Activated CD8-positive, alpha-beta memory T cell treated with anti-CD3 and anti-CD28 coated beads for 24 hours (primary cell): ENCODE measurements around the gene IL17REL.

Source experiments
- DNase-seq: peaks from one replicate; pipeline ENCODE4 v3.0.0-alpha.2; 2020

The IL17REL gene

GRCh38 chr22:50012211-50013181 is at the start of gene IL17REL:
IL17REL (minus strand) TSS chr22:50012765; CDS start chr22:50012646, 119 bp downstream.
- no peak for DNase-seq

DNA sequence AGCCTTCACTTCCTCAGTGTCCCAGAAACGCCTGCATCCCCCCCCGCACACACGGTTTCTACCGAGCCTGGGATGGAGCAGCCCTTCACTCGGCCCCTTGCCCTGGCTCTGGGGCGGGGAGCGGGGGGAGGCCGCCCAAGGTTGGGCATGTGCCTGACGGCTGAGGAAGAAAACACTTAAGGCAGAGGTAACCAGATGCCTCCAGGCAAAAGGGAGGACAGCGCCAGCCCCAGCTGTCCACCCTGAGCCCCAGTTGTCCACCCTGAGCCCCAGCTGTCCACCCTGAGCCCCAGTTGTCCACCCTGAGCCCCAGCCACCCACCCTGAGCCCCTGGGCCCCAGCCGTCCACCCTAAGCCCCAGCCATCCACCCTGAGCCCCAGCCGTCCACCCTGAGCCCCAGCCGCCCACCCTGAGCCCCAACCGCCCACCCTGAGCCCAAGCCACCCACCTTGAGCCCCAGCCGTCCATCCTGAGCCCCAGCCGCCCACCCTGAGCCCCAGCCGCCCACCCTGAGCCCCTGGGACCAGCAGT is 49.3 kb upstream of the IL17REL start:
- DNase-seq: no peak

DNA sequence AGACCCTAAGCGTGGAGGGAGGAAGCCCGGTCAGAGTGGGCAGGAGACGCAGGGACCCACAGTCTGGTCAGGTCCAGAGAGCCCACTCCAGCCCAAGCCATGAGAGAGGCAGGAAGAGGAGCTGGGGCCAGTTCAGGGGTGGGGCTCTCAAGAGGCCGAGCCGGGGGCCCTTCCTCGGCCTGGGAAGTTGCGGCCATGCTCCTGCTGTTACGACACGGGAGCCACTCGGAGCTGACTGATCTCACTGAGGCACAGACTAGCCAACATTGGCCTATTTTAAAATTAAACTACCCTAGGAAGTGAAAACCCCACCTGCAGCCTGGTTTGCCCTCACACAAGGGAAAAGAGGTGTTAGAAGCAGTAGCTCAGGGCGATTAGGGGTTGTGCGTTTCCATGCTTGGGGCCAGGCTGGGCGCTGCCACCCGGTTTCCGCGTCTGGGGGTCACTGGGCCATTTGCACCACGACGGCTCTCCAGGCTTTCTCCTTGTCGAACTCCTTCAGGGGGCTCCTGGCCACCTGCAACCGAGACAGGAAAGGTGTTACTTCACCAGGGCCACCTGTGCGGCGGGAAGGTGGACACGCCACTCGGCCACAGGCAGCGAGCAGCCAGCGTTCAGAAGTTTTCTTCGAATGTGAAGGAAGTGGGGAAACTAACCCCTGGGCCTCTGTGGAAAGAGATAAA is 48.7 kb upstream of the IL17REL start:
- DNase-seq: no peak

- no peak for DNase-seq
Measured at GRCh38 chr22:50060441-50061140, 48.0 kb upstream of the IL17REL start.

DNA sequence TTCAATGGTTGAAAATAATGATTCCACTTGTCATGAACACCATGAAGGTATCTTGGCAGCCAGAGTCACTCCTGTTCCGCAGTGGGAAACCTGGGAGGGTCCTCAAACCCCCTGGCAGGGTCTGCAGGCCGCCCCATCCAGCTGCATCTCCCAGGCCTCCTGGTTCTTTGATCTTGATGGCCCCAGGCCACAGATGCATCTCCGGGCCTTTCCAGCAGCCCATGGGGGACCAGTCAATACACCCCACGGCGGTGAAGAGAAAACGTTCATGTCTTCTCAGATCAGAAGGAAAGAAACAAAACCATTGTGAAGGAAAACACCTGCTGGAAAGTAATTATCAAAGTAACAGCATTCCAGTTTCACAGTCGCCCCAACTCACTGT is 47.3 kb upstream of the IL17REL start:
- DNase-seq: no peak

- no peak for DNase-seq
Measured at GRCh38 chr22:50058906-50059880, 46.6 kb upstream of the IL17REL start.

DNA sequence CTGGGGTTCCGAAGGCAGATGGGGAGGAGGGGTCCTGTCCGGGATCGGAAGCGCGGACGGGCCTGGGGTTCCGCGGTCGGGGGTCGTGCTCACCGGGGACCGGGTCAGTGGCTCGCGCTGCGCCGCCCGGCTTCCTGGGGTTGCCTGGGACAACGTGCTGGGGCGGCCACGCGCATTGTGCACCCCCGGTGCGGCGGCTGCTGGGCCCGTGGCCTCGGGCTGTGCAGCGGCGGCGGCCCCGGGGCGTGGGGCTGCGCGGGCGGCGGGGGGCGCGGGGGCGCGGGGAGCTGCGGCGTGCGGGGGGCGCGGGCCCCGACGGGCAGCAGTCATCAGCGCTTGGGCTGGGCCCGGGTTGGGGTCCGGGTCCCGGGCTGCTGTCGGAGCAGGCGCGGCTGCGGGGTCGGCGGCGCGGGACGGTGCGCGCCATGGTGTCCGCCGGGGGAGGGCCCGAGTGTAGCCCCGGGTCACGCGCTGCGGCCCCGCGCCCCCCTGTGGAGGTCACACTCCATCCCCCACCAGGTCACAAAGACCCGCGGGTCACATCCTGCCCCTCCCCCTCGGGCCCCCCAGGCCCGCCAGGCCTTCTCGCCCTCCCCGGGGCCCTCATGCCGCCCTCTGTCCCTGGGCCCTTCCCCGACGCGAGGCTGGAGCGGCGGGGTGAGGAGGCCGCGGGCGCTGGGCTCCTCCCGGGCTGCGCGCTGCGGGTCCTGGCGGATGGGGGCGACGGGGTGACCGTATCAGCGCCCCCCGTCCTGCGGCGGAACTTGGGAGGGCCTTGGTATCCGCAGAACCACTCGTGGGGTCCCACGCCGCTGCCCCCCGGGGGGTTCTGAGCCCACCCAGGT is 45.7 kb upstream of the IL17REL start, which contains the start of gene TTLL8:
Gene TTLL8, minus strand, starts transcription at position 238 of the 845 bp plus-strand sequence.
- DNase-seq: no peak

- DNase-seq: no peak
Measured at GRCh38 chr22:50057278-50058060, 44.9 kb upstream of the IL17REL start.

GRCh38 chr22:50056214-50056972 is 43.8 kb upstream of the IL17REL start:
- DNase-seq: no peak

GRCh38 chr22:50053861-50054260 is 41.3 kb upstream of the IL17REL start:
- DNase-seq: no peak

DNA sequence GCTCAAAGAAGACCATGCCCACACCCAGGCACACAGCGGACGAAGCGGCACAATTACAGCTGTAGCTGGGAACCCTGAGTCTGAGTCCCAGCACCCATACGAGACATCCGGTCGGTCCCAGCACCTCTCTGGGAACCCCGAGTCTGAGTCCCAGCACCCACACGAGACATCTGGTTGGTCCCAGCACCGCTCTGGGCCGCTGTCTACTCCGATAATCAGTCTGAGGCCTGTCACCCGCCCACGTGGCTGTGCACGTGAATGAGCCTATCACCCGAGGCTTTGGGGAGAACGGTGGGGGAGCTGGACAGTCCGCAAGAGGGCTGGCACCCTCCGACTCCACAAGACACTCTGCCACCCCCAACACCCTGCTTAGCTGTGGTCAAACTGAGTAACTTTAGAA is 39.4 kb upstream of the IL17REL start:
- no peak for DNase-seq

DNA sequence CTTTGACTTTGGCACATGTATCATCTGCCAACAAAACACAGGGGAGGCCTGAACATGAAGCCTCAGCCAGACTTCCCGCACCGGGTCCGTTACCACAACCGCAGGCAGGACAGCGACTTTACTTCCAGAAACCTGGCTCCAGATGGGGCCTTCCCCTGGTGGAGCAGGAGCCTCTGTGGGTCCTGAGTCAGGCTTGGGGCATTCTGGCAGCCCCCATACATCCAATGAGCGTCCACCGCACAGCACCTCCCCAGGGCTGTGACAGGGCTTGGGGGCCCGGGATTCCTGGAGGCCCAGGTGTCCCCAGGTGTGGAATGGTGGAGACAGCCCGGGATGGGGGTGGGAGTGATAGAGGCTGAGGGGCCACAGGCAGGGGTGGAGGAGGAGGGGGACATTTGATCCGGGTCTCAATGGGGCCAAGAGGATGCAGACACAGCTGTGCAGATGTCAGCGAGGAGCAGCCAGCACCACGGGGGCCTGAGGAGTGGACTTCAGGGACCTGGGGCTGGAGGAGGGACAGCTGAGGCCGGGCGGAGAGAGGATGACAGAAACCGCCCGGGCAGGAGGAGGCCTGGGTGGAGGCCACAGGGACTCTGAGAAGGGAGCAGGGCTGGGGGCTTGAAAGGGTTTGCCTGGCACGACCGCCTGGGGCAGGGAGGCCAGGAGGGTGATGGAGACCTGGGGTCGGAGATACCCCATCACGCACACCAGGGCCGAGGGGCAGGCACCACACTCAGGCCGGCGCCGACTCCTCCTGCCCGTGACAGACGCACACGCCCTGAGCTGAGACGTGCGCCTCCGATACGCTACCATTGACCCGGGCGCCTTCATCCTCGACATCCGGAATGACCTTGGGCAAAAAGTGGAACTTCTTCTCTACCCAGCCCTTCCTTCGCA is 37.0 kb upstream of the IL17REL start:
- no peak for DNase-seq

GRCh38 chr22:50048836-50049235 is 36.3 kb upstream of the IL17REL start:
- DNase-seq: no peak

DNA sequence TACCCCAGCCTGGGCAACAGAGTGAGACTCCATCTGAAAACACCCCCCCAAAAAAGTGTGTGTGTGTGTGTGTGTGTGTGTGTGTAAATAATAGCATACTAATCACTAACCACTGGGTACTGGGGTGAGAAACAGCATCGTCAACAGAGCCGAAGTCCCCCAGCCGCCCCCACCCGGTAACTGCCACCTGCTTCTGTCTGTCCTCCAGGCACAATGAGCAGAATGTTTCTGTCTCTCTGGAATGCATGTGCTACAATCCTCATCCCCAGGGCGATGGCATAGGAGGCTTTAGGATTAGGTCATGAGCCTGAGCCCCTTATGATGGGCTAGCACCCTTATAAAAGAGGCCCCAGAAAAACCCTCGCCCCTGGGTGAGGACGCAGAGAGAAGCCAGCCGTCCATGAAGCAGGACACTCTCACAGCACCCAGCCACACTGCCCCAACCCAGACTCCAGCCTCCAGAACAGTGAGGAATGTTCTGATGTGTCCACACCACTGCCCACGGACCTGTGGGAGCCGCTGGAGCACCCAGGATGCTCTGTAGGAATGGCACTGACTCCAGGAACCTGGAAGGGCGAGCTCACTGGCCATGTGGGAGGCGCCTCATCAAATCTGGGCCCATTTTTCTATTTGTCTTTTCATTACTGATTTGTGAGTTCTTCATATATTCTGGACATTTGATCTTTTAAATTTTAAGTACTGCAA is 35.6 kb upstream of the IL17REL start:
- no peak for DNase-seq

GRCh38 chr22:50047346-50047745 is 34.8 kb upstream of the IL17REL start:
- no peak for DNase-seq

DNA sequence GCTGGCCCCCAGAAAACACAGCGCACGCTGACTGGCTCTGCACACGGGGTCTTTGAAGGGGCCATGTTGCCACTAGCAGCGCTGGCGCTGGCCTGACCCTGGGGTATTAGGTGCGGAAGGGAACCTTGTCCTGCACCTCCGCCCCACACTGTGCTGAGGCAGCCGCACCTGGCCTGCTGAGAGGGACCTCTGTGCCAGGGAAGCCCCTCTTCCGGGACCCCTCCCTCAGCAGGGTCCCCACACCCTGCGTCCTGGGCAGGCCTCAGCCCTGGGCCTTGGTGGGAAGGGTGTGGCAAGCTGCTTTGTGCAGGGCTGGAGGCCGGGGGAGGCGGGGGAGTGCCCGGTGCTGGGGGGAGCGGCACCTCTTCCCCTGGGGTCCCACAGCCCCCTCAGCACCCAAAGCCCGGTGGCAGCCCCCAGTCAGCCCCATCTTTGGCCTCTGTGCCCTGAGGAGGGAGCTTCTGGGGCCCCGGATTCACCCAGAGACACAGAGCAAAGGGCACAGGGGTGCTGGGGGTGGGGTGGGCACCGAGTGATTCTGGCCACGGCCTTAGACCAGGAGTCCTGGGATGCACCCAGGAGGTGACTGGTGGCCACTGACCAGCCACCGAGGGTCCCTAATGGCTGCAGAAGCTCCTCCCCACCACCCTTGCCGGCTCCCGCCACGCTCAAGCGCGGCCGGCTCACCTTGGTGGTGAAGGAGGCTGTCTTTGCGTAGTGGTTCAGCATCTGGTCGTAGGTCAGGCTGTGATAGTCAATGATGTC is 34.1 kb upstream of the IL17REL start:
- no peak for DNase-seq

GRCh38 chr22:50046019-50046415 is 33.5 kb upstream of the IL17REL start:
- DNase-seq: no peak
